ENCODE results near the gene DELE1.

DNA sequence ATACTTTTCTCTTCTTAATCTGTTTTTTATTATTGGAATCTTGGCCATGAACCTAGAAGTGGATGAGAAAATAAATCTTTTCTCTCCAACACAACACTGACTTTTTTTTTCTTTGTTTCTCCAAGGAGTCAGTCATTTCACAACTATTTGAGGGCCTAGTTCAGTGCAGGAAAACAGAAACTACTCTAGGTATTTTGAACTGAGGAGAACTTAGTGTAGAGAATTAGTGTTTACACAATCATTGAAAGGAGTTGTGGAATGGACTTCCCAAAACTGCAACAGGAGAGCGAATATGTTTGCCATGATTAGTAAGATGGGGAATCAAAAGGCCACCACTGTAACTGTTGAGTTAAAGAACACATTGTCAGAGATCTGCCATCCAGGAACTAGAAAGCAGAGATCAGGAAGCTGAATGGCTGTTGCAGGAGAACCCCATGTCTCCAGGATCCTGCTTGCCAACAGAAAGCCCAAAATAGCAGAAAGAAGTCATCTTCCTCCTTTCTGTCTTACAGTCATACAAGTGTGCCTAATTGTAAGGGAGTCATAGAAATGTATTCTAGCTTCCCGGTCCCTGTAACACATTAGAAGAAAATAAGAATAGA, 25.1 kb upstream of the DELE1 start:
- TF ChIP-seq SNAI2 (CRISPR knock-in tag; IDR thresholded peaks at IDR 0.05) (no peak), RARB (CRISPR knock-in tag; IDR thresholded peaks at IDR 0.05) (no peak), TCF4 (CRISPR knock-in tag; IDR thresholded peaks at IDR 0.05; ENCODE audit: borderline replicate concordance) (no peak), ISL1 (CRISPR knock-in tag; IDR thresholded peaks at IDR 0.05) (no peak), OSR1 (CRISPR knock-in tag; IDR thresholded peaks at IDR 0.05) (no peak), GLIS3 (CRISPR knock-in tag; IDR thresholded peaks at IDR 0.05) (no peak), PPARA (CRISPR knock-in tag; IDR thresholded peaks at IDR 0.05; ENCODE audit: borderline replicate concordance) (no peak)
- TF ChIP-seq, protein P1, sequence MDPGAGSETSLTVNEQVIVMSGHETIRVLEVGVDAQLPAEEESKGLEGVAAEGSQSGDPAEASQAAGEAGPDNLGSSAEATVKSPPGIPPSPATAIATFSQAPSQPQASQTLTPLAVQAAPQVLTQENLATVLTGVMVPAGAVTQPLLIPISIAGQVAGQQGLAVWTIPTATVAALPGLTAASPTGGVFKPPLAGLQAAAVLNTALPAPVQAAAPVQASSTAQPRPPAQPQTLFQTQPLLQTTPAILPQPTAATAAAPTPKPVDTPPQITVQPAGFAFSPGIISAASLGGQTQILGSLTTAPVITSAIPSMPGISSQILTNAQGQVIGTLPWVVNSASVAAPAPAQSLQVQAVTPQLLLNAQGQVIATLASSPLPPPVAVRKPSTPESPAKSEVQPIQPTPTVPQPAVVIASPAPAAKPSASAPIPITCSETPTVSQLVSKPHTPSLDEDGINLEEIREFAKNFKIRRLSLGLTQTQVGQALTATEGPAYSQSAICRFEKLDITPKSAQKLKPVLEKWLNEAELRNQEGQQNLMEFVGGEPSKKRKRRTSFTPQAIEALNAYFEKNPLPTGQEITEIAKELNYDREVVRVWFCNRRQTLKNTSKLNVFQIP (CRISPR knock-in tag; IDR thresholded peaks at IDR 0.05; ENCODE audit: borderline replicate concordance, low read depth): no peak
- TF ChIP-seq, protein P2, sequence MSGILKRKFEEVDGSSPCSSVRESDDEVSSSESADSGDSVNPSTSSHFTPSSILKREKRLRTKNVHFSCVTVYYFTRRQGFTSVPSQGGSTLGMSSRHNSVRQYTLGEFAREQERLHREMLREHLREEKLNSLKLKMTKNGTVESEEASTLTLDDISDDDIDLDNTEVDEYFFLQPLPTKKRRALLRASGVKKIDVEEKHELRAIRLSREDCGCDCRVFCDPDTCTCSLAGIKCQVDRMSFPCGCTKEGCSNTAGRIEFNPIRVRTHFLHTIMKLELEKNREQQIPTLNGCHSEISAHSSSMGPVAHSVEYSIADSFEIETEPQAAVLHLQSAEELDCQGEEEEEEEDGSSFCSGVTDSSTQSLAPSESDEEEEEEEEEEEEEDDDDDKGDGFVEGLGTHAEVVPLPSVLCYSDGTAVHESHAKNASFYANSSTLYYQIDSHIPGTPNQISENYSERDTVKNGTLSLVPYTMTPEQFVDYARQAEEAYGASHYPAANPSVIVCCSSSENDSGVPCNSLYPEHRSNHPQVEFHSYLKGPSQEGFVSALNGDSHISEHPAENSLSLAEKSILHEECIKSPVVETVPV (CRISPR knock-in tag; IDR thresholded peaks at IDR 0.05): no peak
- TF ChIP-seq, protein P3, sequence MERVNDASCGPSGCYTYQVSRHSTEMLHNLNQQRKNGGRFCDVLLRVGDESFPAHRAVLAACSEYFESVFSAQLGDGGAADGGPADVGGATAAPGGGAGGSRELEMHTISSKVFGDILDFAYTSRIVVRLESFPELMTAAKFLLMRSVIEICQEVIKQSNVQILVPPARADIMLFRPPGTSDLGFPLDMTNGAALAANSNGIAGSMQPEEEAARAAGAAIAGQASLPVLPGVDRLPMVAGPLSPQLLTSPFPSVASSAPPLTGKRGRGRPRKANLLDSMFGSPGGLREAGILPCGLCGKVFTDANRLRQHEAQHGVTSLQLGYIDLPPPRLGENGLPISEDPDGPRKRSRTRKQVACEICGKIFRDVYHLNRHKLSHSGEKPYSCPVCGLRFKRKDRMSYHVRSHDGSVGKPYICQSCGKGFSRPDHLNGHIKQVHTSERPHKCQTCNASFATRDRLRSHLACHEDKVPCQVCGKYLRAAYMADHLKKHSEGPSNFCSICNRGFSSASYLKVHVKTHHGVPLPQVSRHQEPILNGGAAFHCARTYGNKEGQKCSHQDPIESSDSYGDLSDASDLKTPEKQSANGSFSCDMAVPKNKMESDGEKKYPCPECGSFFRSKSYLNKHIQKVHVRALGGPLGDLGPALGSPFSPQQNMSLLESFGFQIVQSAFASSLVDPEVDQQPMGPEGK (CRISPR knock-in tag; IDR thresholded peaks at IDR 0.05; ENCODE audit: borderline replicate concordance): no peak
